OCI-LY7 (cell line): ENCODE data around the gene UBE4A. TPM values are rescaled to one million over a fixed set of nuclear protein-coding genes. Genes with fewer than 3 reads are reported as not detected.

Experiments
- BruUV-seq: library from RNA; stranded (reverse); fragments of 400-500 nt; replicated peaks from 2 replicates; lab custom pipeline; 2021; lab: Mats Ljungman, UMichigan
- CTCF ChIA-PET: fragments of 300-600 bp; sonication (Branson Sonifier 250); formaldehyde crosslinking; loops from one replicate; lab custom pipeline; 2022; ENCODE audit warnings: antibody characterized with exemption; ENCODE audit not compliant: unreplicated experiment; lab: Charles Lee
- POLR2A ChIA-PET: fragments of 300-600 bp; sonication (Branson Sonifier 250); formaldehyde crosslinking; loops from one replicate; lab custom pipeline; 2022; ENCODE audit warnings: antibody characterized with exemption; lab: Charles Lee
- DNase-seq: peaks from one replicate; pipeline ENCODE4 v3.0.0-alpha.2; 2015; ENCODE audit warnings: low spot score
- H2AFZ ChIP-seq: fragments of 200-600 bp; sonication (generic), shearing (Covaris generic); 2 replicates; pipeline ENCODE4 v1.6.1; 2014; ENCODE audit warnings: mild to moderate bottlenecking, antibody characterized with exemption, low read length, moderate library complexity
- H3K27ac ChIP-seq: fragments of 200-600 bp; sonication (generic); 2 replicates; pipeline ENCODE4 v1.5.1; 2014; ENCODE audit warnings: mixed run types, low read depth, mild to moderate bottlenecking, moderate library complexity, low read length, inconsistent platforms; ENCODE audit not compliant: poor library complexity, severe bottlenecking
- H3K36me3 ChIP-seq: fragments of 200-600 bp; sonication (generic); 2 replicates; pipeline ENCODE4 v1.6.1; 2014; ENCODE audit warnings: mild to moderate bottlenecking, antibody characterized with exemption, low read length, moderate library complexity, mixed read lengths; ENCODE audit not compliant: insufficient read depth
- H3K4me1 ChIP-seq: fragments of 200-600 bp; sonication (generic); 2 replicates; pipeline ENCODE4 v1.5.1; 2014; ENCODE audit warnings: mild to moderate bottlenecking, low read length; ENCODE audit not compliant: insufficient read depth, poor library complexity, severe bottlenecking
- H3K4me2 ChIP-seq: fragments of 200-600 bp; sonication (generic); 2 replicates; pipeline ENCODE4 v1.6.1; 2014; ENCODE audit warnings: mild to moderate bottlenecking, low read length
- H3K4me3 ChIP-seq: fragments of 200-600 bp; sonication (generic); 2 replicates; pipeline ENCODE4 v1.5.1; 2014; ENCODE audit warnings: mild to moderate bottlenecking, low read depth, low read length; ENCODE audit not compliant: poor library complexity, severe bottlenecking
- H3K79me2 ChIP-seq: fragments of 200-600 bp; sonication (generic); 2 replicates; pipeline ENCODE4 v1.6.1; 2016; ENCODE audit warnings: low read depth, mild to moderate bottlenecking, low read length, moderate library complexity, mixed read lengths; ENCODE audit not compliant: insufficient read depth
- H3K9me2 ChIP-seq: fragments of 200-600 bp; sonication (generic); 2 replicates; pipeline ENCODE4 v1.6.1; 2016; ENCODE audit warnings: mild to moderate bottlenecking, low read length, mixed read lengths; ENCODE audit not compliant: insufficient read depth
- H3K9me3 ChIP-seq: fragments of 200-600 bp; sonication (generic); 2 replicates; pipeline ENCODE4 v1.6.1; 2014; ENCODE audit warnings: mild to moderate bottlenecking, mixed run types, low read length, mixed read lengths
- H4K20me1 ChIP-seq: fragments of 200-600 bp; sonication (generic); 2 replicates; pipeline ENCODE4 v1.6.1; 2014; ENCODE audit warnings: mild to moderate bottlenecking, antibody characterized with exemption, low read length, moderate library complexity, mixed read lengths; ENCODE audit not compliant: insufficient read depth
- EZH2phosphoT487 ChIP-seq: fragments of 200-600 bp; sonication (generic); IDR thresholded peaks from 2 replicates; pipeline ENCODE4 v1.6.1; 2018; ENCODE audit warnings: low read depth, borderline replicate concordance, mild to moderate bottlenecking, mixed run types, antibody characterized with exemption, low read length, moderate library complexity, mixed read lengths
- intact Hi-C: fragments of 100-400 bp; cut with micrococcal nuclease; formaldehyde crosslinking; loops from one replicate; pipeline ENCODE4 v1.10.0; 2022; ENCODE audit not compliant: unreplicated experiment
- small RNA-seq: library from RNA; depleted of rRNA; stranded (forward); fragments of <200 nt; gene quantifications from one replicate; pipeline ENCODE3, GENCODE V24; 2014
- total RNA-seq, 2 experiments: library from RNA; depleted of rRNA in 1 of 2; stranded (reverse); fragments of >200 nt in 1 of 2; shearing (Covaris generic) in 1 of 2; gene quantifications; 2 replicates each; pipeline ENCODE4 v1.2.3, GENCODE V29; 2014 to 2022
- TF ChIP-seq, protein P1 (sequence below): fragments of 200-600 bp; sonication (generic); conservative IDR thresholded peaks from 2 replicates; pipeline ENCODE4 v1.5.1; 2014; ENCODE audit warnings: mild to moderate bottlenecking, antibody characterized with exemption, low read length, moderate library complexity, mixed read lengths

Gene UBE4A
- total RNA-seq, 2 experiments from 2014 or later: 28.0 to 38.4 TPM

DNA sequence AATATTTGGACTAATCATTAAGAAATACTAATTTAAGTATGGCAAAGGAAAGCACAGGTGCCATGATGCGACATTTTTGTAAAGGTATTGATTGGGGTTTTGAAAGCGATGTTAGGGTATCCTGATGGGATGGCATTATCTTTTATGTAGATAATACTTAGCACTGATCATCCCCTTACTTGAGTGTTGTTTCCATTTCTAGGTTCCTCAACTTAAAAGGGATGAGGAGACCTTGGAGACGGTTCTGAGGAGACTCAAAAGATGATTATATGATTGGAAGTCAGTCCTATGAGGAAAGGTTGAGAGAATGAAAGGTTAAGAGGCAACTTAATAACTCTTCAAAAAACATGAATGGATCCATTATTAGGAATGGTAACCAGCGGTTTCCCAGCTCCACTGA lies 88.0 kb downstream of the UBE4A start:
- intact Hi-C loops: no loop called here
- peaks cover 50% of the 10 kb centered on the region for H4K20me1 ChIP-seq
- no TSS peak for BruUV-seq

DNA sequence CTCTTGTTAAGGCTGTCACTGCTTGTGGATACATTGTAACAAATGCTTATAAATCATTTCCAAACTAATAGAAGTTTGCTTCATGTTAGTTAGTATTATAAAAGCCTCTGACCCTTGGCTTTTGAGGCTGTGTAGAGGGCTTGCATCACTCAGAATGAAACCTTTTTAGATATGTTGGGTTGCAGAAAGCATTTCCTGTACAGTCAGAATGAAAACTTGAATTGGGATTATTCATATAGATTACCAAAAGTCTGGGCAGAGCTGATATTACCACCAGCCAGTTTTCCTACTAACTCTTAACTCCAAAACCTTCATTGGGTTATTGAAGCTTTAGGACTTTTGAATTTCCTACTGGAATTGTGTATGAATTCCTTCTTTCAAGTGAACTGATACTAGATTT lies 88.9 kb downstream of the UBE4A start:
- no TSS peak for BruUV-seq
- H3K4me1 ChIP-seq: peaks cover 3% of the 10 kb centered on the region
- CTCF ChIA-PET: no interaction called here
- H3K36me3 ChIP-seq: peaks cover 85% of the 10 kb centered on the region
- H3K27ac ChIP-seq: no peak overlapping the region
- H4K20me1 ChIP-seq: peaks cover 49% of the 10 kb centered on the region
- no peaks in the 10 kb centered on the region for H3K9me3 ChIP-seq
- POLR2A ChIA-PET: interaction anchor here (0.6 to 1.4 kb wide), 4 partner anchors 8 to 13 kb away, joined by 3 to 14 read pairs (median 5); no protein-coding TSS in a partner anchor
- TF ChIP-seq, protein P1, sequence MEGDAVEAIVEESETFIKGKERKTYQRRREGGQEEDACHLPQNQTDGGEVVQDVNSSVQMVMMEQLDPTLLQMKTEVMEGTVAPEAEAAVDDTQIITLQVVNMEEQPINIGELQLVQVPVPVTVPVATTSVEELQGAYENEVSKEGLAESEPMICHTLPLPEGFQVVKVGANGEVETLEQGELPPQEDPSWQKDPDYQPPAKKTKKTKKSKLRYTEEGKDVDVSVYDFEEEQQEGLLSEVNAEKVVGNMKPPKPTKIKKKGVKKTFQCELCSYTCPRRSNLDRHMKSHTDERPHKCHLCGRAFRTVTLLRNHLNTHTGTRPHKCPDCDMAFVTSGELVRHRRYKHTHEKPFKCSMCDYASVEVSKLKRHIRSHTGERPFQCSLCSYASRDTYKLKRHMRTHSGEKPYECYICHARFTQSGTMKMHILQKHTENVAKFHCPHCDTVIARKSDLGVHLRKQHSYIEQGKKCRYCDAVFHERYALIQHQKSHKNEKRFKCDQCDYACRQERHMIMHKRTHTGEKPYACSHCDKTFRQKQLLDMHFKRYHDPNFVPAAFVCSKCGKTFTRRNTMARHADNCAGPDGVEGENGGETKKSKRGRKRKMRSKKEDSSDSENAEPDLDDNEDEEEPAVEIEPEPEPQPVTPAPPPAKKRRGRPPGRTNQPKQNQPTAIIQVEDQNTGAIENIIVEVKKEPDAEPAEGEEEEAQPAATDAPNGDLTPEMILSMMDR: no peak
- no peak for TF ChIP-seq EZH2phosphoT487
- H3K4me3 ChIP-seq: no peak overlapping the region
- DNase-seq: no peak
- no peaks in the 10 kb centered on the region for H3K9me2 ChIP-seq
- peaks cover 87% of the 10 kb centered on the region for H3K79me2 ChIP-seq
- H3K4me2 ChIP-seq: no peak overlapping the region
- intact Hi-C loops: no loop called here
- no peak overlapping the region for H2AFZ ChIP-seq

More for the DNA sequence above, 88.0 kb downstream of the UBE4A start:
- ChIA-PET CTCF (no interaction called here), POLR2A (interaction anchor here (0.6 to 1.4 kb wide), 3 partner anchors 8 to 12 kb away, joined by 4 to 14 read pairs (median 6); no protein-coding TSS in a partner anchor)
- peaks cover 96% of the 10 kb centered on the region for H3K79me2 ChIP-seq
- TF ChIP-seq, protein P1: no peak
- TF ChIP-seq EZH2phosphoT487: no peak
- H3K9me3 ChIP-seq: no peaks in the 10 kb centered on the region
- DNase-seq: no peak
- H3K4me2 ChIP-seq: no peak overlapping the region
- H3K9me2 ChIP-seq: no peaks in the 10 kb centered on the region
- H3K27ac ChIP-seq: no peak overlapping the region
- peaks cover 90% of the 10 kb centered on the region for H3K36me3 ChIP-seq
- no peak overlapping the region for H2AFZ ChIP-seq
- H3K4me1 ChIP-seq: peaks cover 3% of the 10 kb centered on the region
- H3K4me3 ChIP-seq: no peak overlapping the region

Small RNA genes lying within 50 kb of the gene (small RNA-seq; reads per million reads assigned to genes)
- not detected for gene AP001582.1

Other genes starting within 250 kb of the UBE4A start
- gene SCN4B, start 206.8 kb upstream of the UBE4A start, total RNA-seq (2014; rRNA removed; shearing (Covaris generic)): not detected in 2 replicates
- not detected in 2 replicates for gene SCN4B, start 206.8 kb upstream of the UBE4A start, total RNA-seq (2022)
- 0.06 TPM in 1 of 2 replicates, not detected in the other for gene SCN2B, start 183.0 kb upstream of the UBE4A start, total RNA-seq (2014; rRNA removed; shearing (Covaris generic))
- 0.10 TPM in 1 of 2 replicates, not detected in the other for gene SCN2B, start 183.0 kb upstream of the UBE4A start, total RNA-seq (2022)
- 0.73 and 1.4 TPM in 2 replicates for gene JAML, start 134.6 kb upstream of the UBE4A start, total RNA-seq (2014; rRNA removed; shearing (Covaris generic))
- 0.63 and 0.74 TPM in 2 replicates for gene JAML, start 134.6 kb upstream of the UBE4A start, total RNA-seq (2022)
- 1.9 and 2.2 TPM in 2 replicates for gene MPZL3, start 107.2 kb upstream of the UBE4A start, total RNA-seq (2014; rRNA removed; shearing (Covaris generic))
- 5.8 and 6.9 TPM in 2 replicates for gene MPZL3, start 107.2 kb upstream of the UBE4A start, total RNA-seq (2022)
- not detected in 2 replicates for gene MPZL2, start 95.3 kb upstream of the UBE4A start, total RNA-seq (2014; rRNA removed; shearing (Covaris generic))
- not detected in 2 replicates for gene MPZL2, start 95.3 kb upstream of the UBE4A start, total RNA-seq (2022)
- not detected in 2 replicates for gene CD3E, start 54.9 kb upstream of the UBE4A start, total RNA-seq (2014; rRNA removed; shearing (Covaris generic))
- 1.7 and 2.0 TPM in 2 replicates for gene CD3E, start 54.9 kb upstream of the UBE4A start, total RNA-seq (2022)
- not detected in 2 replicates for gene CD3D, start 16.9 kb upstream of the UBE4A start, total RNA-seq (2014; rRNA removed; shearing (Covaris generic))
- not detected in 2 replicates for gene CD3D, start 16.9 kb upstream of the UBE4A start, total RNA-seq (2022)
- not detected in 2 replicates for gene CD3G, start 15.3 kb upstream of the UBE4A start, total RNA-seq (2014; rRNA removed; shearing (Covaris generic))
- not detected in 2 replicates for gene CD3G, start 15.3 kb upstream of the UBE4A start, total RNA-seq (2022)
- gene ATP5MG, start 42.0 kb downstream of the UBE4A start, total RNA-seq (2014; rRNA removed; shearing (Covaris generic)): 212 and 222 TPM in 2 replicates
- gene ATP5MG, start 42.0 kb downstream of the UBE4A start, total RNA-seq (2022): 266 and 294 TPM in 2 replicates
- 55.8 and 58.8 TPM in 2 replicates for gene KMT2A, start 76.9 kb downstream of the UBE4A start, total RNA-seq (2014; rRNA removed; shearing (Covaris generic))
- 90.0 and 96.4 TPM in 2 replicates for gene KMT2A, start 76.9 kb downstream of the UBE4A start, total RNA-seq (2022)
- not detected in 2 replicates for gene TTC36, start 167.9 kb downstream of the UBE4A start, total RNA-seq (2014; rRNA removed; shearing (Covaris generic))
- gene TTC36, start 167.9 kb downstream of the UBE4A start, total RNA-seq (2022): 0.65 and 0.82 TPM in 2 replicates
- gene TMEM25, start 171.6 kb downstream of the UBE4A start, total RNA-seq (2014; rRNA removed; shearing (Covaris generic)): 14.0 and 16.0 TPM in 2 replicates
- 10.7 and 11.7 TPM in 2 replicates for gene TMEM25, start 171.6 kb downstream of the UBE4A start, total RNA-seq (2022)
- 17.5 and 17.6 TPM in 2 replicates for gene IFT46, start 206.3 kb downstream of the UBE4A start, total RNA-seq (2014; rRNA removed; shearing (Covaris generic))
- 14.6 and 14.7 TPM in 2 replicates for gene IFT46, start 206.3 kb downstream of the UBE4A start, total RNA-seq (2022)
- gene ARCN1, start 212.8 kb downstream of the UBE4A start, total RNA-seq (2014; rRNA removed; shearing (Covaris generic)): 51.0 and 55.2 TPM in 2 replicates
- 98.9 and 101 TPM in 2 replicates for gene ARCN1, start 212.8 kb downstream of the UBE4A start, total RNA-seq (2022)
- not detected in 2 replicates for gene PHLDB1, start 248.0 kb downstream of the UBE4A start, total RNA-seq (2014; rRNA removed; shearing (Covaris generic))
- 0.19 and 0.28 TPM in 2 replicates for gene PHLDB1, start 248.0 kb downstream of the UBE4A start, total RNA-seq (2022)